HCT116 (cell line): ENCODE data around the gene BTBD10. TPM values are rescaled to one million over a fixed set of nuclear protein-coding genes. Genes with fewer than 3 reads are reported as not detected.

Experiments
- ATAC-seq: fragments of 200-7000 bp; cut with Tn5 transposase; 2 replicates; pipeline ENCODE4 v1.9.1; 2020; ENCODE audit warnings: mild to moderate bottlenecking, moderate library complexity
- BruUV-seq: library from RNA; stranded (reverse); fragments of 400-500 nt; replicated peaks from 2 replicates; lab custom pipeline; 2021; lab: Mats Ljungman, UMichigan
- CTCF ChIA-PET: fragments of 300-600 bp; sonication (Branson Sonifier 250); formaldehyde crosslinking; loops from one replicate; lab custom pipeline; 2021; ENCODE audit warnings: antibody characterized with exemption; lab: Charles Lee
- POLR2A ChIA-PET: fragments of 300-600, 350-600 bp; sonication (Branson Sonifier 250); formaldehyde crosslinking; loops from one replicate; lab custom pipeline; 2021; ENCODE audit warnings: antibody characterized with exemption; lab: Charles Lee
- RAD21 ChIA-PET, 2 experiments: fragments of 300-600 bp; sonication (Branson Sonifier 250); formaldehyde crosslinking; loops; one replicate each; lab custom pipeline; 2023; ENCODE audit warnings: low total read pairs in 2 of 2; ENCODE audit not compliant: uncharacterized antibody in 2 of 2, unreplicated experiment in 2 of 2, low non-redundant PET in 1 of 2; lab: Charles Lee
- DNase-seq: peaks from one replicate; pipeline ENCODE4 v3.0.0-alpha.2; 2010; ENCODE audit warnings: low read depth, low spot score
- H2AFZ ChIP-seq: fragments of 200-600 bp; shearing (Covaris generic), sonication (generic); 2 replicates; pipeline ENCODE4 v1.6.1; 2017; ENCODE audit warnings: low read depth, mixed run types, mixed read lengths, antibody characterized with exemption, low read length; ENCODE audit not compliant: poor library complexity, severe bottlenecking
- H3K27ac ChIP-seq: 2 replicates; pipeline ENCODE4 v1.5.1; 2012; ENCODE audit warnings: low read depth, low read length
- H3K27me3 ChIP-seq: fragments of 200-600 bp; sonication (generic); 2 replicates; pipeline ENCODE4 v1.6.1; 2016; ENCODE audit warnings: mixed run types, low read length, mixed read lengths; ENCODE audit not compliant: insufficient read depth
- H3K36me3 ChIP-seq, 2 experiments: fragments of 200-500 bp in 1 of 2; fragments of 200-600 bp in 1 of 2; sonication (Bioruptor generic) in 1 of 2; sonication (generic) in 1 of 2; 2 replicates each; pipeline versions ENCODE4 v1.5.1 to v1.6.1; 2014 to 2016; ENCODE audit warnings: low read length in 2 of 2, inconsistent platforms in 1 of 2, mixed read lengths in 1 of 2, mixed run types in 1 of 2; ENCODE audit not compliant: insufficient read depth in 2 of 2, control insufficient read depth in 1 of 2
- H3K4me1 ChIP-seq, 2 experiments: fragments of 200-600 bp in 1 of 2; sonication (generic) in 1 of 2; 2 replicates each; pipeline versions ENCODE4 v1.5.1 to v1.6.1; 2012 to 2017; ENCODE audit warnings: low read length in 2 of 2, inconsistent platforms in 1 of 2, mild to moderate bottlenecking in 1 of 2, mixed read lengths in 1 of 2, mixed run types in 1 of 2, moderate library complexity in 1 of 2; ENCODE audit not compliant: insufficient read depth in 2 of 2, control insufficient read depth in 1 of 2
- H3K4me2 ChIP-seq: fragments of 200-600 bp; sonication (generic); 2 replicates; pipeline ENCODE4 v1.6.1; 2017; ENCODE audit warnings: mixed run types, low read length, mixed read lengths
- H3K4me3 ChIP-seq, 2 experiments: fragments of 200-600 bp in 1 of 2; sonication (generic) in 1 of 2; replicated peaks in 1 of 2; 2 replicates each; pipeline ENCODE4 v1.5.1; 2011 to 2016; ENCODE audit warnings: low read length in 2 of 2, control low read depth in 1 of 2, low read depth in 1 of 2, mild to moderate bottlenecking in 1 of 2, mixed read lengths in 1 of 2, mixed run types in 1 of 2
- H3K79me2 ChIP-seq: fragments of 200-600 bp; sonication (generic); 2 replicates; pipeline ENCODE4 v1.6.1; 2017; ENCODE audit warnings: mild to moderate bottlenecking, mixed run types, low read length, moderate library complexity, mixed read lengths; ENCODE audit not compliant: insufficient read depth
- H3K9ac ChIP-seq: fragments of 200-600 bp; sonication (generic); 2 replicates; pipeline ENCODE4 v1.6.1; 2016; ENCODE audit warnings: low read length, mixed read lengths
- H3K9me2 ChIP-seq: fragments of 200-600 bp; sonication (generic), shearing (Covaris generic); 2 replicates; pipeline ENCODE4 v1.6.1; 2017; ENCODE audit warnings: mixed run types, mild to moderate bottlenecking, moderate library complexity; ENCODE audit not compliant: insufficient read depth
- H3K9me3 ChIP-seq, 2 experiments: fragments of 200-500 bp in 1 of 2; fragments of 200-600 bp in 1 of 2; sonication (Bioruptor generic) in 1 of 2; sonication (generic) in 1 of 2; 2 replicates each; pipeline ENCODE4 v1.6.1; 2014 to 2017; ENCODE audit warnings: low read length in 2 of 2, mixed read lengths in 2 of 2, inconsistent platforms in 1 of 2, low read depth in 1 of 2, mild to moderate bottlenecking in 1 of 2, mixed run types in 1 of 2, moderate library complexity in 1 of 2; ENCODE audit not compliant: control insufficient read depth in 1 of 2, insufficient read depth in 1 of 2
- H4K20me1 ChIP-seq: fragments of 200-600 bp; sonication (generic), shearing (Covaris generic); 2 replicates; pipeline ENCODE4 v1.6.1; 2017; ENCODE audit warnings: mixed run types, mild to moderate bottlenecking, moderate library complexity; ENCODE audit not compliant: insufficient read depth
- CBX3 ChIP-seq: IDR thresholded peaks from 2 replicates; pipeline ENCODE4 v1.6.1; 2012; ENCODE audit warnings: low read depth
- EZH2phosphoT487 ChIP-seq: fragments of 200-600 bp; IDR thresholded peaks from 2 replicates; pipeline ENCODE4 v1.6.1; 2018; ENCODE audit warnings: antibody characterized with exemption, borderline replicate concordance
- FOSL1 ChIP-seq: IDR thresholded peaks from 2 replicates; pipeline ENCODE4 v1.6.1; 2012; ENCODE audit warnings: low read depth
- RAD21 ChIP-seq: IDR thresholded peaks from 2 replicates; pipeline ENCODE4 v1.6.1; 2012; ENCODE audit warnings: low read depth, mild to moderate bottlenecking
- ZFX ChIP-seq: fragments of 450-650 bp; IDR thresholded peaks from 2 replicates; pipeline ENCODE4 v1.6.1; 2017
- intact Hi-C: fragments of 100-400 bp; cut with micrococcal nuclease; formaldehyde crosslinking; loops from 2 replicates; pipeline ENCODE4 v1.10.0; 2022
- total RNA-seq: library from RNA; stranded (reverse); gene quantifications from one replicate; pipeline ENCODE4 v1.2.1, GENCODE V29; 2021; ENCODE audit not compliant: unreplicated experiment
- TF ChIP-seq, protein P1 (sequence below): IDR thresholded peaks from 2 replicates; pipeline ENCODE4 v1.6.1; 2012
- TF ChIP-seq, protein P2 (sequence below), 3 experiments: fragments of 200-600 bp in 1 of 3; sonication (generic) in 1 of 3; IDR thresholded peaks in 2 of 3; conservative IDR thresholded peaks in 1 of 3; 2 replicates each; pipeline ENCODE4 v1.5.1; 2012 to 2017; ENCODE audit warnings: low read depth in 2 of 3, low read length in 2 of 3, antibody characterized with exemption in 1 of 3, borderline replicate concordance in 1 of 3, control low read depth in 1 of 3, mild to moderate bottlenecking in 1 of 3, mixed read lengths in 1 of 3, mixed run types in 1 of 3, moderate library complexity in 1 of 3; ENCODE audit not compliant: insufficient read depth in 1 of 3

BTBD10 gene
- total RNA-seq, 1 experiment from 2014 or later, result 17.0 TPM

DNA sequence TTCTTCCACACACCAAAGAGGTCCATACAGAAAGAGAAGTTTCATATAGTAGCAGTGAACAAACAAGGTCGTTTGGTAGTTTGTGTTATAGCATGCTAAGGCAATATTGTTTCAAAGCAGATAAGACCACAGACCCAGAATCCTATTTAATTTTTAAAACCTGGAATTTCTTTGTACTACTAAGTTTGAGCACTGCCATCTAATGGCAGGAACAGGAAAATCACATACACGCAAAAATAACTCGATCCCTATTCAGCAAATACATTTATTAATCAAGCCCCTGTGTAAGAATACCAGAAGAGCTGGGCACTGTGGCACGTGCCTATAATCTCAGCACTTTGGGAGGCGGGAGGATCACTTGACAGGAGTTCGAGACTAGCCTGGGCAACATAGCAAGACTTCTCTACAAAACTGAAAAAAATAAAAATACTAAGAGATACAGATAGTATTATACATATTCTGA is 2.9 kb upstream of the BTBD10 start:
- intact Hi-C loops, result loop anchor here (1.0 kb wide), 1 partner anchor 256 kb away; no protein-coding TSS in a partner anchor
- peak; percentile 70 for DNase-seq
- Histone ChIP-seq H3K4me3 (no peak overlapping the region), H3K79me2 (peaks cover 13% of the 10 kb centered on the region)
- TF ChIP-seq ZFX (no peak), EZH2phosphoT487 (no peak), RAD21 (peak; percentile 53), CBX3 (0 out of 2 replicates have a peak, but pooled peaks have one; percentile 34), FOSL1 (no peak)
- TF ChIP-seq, protein P1, sequence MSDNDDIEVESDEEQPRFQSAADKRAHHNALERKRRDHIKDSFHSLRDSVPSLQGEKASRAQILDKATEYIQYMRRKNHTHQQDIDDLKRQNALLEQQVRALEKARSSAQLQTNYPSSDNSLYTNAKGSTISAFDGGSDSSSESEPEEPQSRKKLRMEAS, result peak; percentile 51
- TF ChIP-seq, protein P2, sequence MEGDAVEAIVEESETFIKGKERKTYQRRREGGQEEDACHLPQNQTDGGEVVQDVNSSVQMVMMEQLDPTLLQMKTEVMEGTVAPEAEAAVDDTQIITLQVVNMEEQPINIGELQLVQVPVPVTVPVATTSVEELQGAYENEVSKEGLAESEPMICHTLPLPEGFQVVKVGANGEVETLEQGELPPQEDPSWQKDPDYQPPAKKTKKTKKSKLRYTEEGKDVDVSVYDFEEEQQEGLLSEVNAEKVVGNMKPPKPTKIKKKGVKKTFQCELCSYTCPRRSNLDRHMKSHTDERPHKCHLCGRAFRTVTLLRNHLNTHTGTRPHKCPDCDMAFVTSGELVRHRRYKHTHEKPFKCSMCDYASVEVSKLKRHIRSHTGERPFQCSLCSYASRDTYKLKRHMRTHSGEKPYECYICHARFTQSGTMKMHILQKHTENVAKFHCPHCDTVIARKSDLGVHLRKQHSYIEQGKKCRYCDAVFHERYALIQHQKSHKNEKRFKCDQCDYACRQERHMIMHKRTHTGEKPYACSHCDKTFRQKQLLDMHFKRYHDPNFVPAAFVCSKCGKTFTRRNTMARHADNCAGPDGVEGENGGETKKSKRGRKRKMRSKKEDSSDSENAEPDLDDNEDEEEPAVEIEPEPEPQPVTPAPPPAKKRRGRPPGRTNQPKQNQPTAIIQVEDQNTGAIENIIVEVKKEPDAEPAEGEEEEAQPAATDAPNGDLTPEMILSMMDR (IDR thresholded peaks at IDR 0.05 in 2 of 3, conservative IDR thresholded peaks at IDR 0.05 in 1 of 3; ENCODE audit: borderline replicate concordance in 1 of 3, insufficient read depth in 1 of 3, low read depth in 2 of 3, low read length in 2 of 3), result peak; percentile 37 to 62 (median 46); a peak in 5 of 6 replicates
- TF ChIP-seq, all 23 proteins: peak for 4
- H3K4me1 ChIP-seq, result peaks cover 10 to 21% of the 10 kb centered on the region in 2 experiments
- no TSS peak for BruUV-seq
- peak overlapping the region; percentile 97 for H2AFZ ChIP-seq
- H3K9me2 ChIP-seq, result no peaks in the 10 kb centered on the region
- no peak overlapping the region for H3K9ac ChIP-seq
- H4K20me1 ChIP-seq, result no peaks in the 10 kb centered on the region
- no peaks in the 10 kb centered on the region for H3K36me3 ChIP-seq
- ChIA-PET RAD21 (no interaction called here), CTCF (interaction anchor here (0.6 to 2.2 kb wide), 6 partner anchors 8 to 241 kb away, joined by 3 to 10 read pairs (median 4); no protein-coding TSS in a partner anchor), POLR2A (interaction anchor here (0.7 kb wide), 1 partner anchor 11 kb away, joined by 3 read pairs; no protein-coding TSS in a partner anchor)
- H3K4me2 ChIP-seq, result no peak overlapping the region
- 0 out of 2 replicates have a peak, but pooled peaks have one; percentile 16 for ATAC-seq
- H3K9me3 ChIP-seq, result no peaks in the 10 kb centered on the region
- H3K27me3 ChIP-seq, result no peaks in the 10 kb centered on the region
- H3K27ac ChIP-seq, result no peak overlapping the region
